Measurements from ENCODE around the gene TNRC6A.
"Not testable (repeated sequence)": the region's sequence is repeated elsewhere in the genome, so short reads cannot be mapped to it uniquely, and the experiment has no call there.

The TNRC6A gene

DNA sequence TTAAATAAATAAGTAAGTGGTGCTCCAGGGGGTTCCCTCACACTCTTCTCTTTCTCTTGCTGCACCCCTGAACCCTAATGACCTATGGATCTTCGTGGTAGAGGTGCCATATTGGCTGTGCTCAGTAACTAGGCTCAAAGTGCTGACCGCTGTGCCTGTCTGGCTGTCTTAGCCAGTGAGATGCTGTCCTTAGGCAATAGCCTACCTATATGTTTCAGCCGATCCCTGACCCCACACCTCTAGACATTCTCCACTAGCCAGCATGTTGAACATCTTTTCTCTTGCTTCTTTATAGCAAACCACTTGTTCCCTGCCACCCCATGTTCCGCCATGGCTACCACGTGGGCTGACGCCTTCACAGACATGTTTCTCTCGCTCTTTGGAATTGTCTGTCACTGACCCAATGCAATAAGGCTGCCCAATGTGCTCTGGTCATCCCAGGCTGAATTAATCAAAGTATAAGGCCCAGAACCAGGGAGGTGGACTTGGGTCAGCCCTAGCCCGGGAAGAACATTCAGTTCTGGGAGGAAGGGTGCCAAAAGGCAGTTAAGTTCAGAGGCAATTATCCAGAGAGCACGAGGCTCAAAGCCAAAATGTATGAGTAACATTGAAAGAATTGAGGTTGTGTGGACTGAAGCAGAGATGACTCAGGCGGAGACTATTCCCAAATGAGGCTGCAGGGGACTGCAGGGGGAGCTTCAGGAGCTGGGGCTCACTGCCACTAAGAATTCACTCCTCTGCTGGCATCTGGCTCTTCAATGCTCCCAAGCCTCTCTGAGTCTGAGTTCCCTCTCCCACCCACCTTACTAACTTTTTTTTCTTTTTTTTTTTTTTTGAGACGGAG lies 28.7 kb upstream of the TNRC6A start:
- H3K4me1 ChIP-seq = no peaks in the 10 kb centered on the region

GRCh38 chr16:24701521-24701951 lies 27.9 kb upstream of the TNRC6A start:
- no peak overlapping the region for H3K4me3 ChIP-seq (ENCODE audit: low read depth, low read length)
- TF ChIP-seq, protein P1, sequence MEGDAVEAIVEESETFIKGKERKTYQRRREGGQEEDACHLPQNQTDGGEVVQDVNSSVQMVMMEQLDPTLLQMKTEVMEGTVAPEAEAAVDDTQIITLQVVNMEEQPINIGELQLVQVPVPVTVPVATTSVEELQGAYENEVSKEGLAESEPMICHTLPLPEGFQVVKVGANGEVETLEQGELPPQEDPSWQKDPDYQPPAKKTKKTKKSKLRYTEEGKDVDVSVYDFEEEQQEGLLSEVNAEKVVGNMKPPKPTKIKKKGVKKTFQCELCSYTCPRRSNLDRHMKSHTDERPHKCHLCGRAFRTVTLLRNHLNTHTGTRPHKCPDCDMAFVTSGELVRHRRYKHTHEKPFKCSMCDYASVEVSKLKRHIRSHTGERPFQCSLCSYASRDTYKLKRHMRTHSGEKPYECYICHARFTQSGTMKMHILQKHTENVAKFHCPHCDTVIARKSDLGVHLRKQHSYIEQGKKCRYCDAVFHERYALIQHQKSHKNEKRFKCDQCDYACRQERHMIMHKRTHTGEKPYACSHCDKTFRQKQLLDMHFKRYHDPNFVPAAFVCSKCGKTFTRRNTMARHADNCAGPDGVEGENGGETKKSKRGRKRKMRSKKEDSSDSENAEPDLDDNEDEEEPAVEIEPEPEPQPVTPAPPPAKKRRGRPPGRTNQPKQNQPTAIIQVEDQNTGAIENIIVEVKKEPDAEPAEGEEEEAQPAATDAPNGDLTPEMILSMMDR (IDR thresholded peaks at IDR 0.05) = no peak
- no peaks in the 10 kb centered on the region for H3K27me3 ChIP-seq (ENCODE audit: control insufficient read depth, insufficient read depth, low read length)
- H3K4me2 ChIP-seq (ENCODE audit: low read length) = no peak overlapping the region
- H3K9ac ChIP-seq = no peak overlapping the region
- no peak overlapping the region for H3K27ac ChIP-seq
- H3K4me1 ChIP-seq = no peaks in the 10 kb centered on the region
- no peaks in the 10 kb centered on the region for H3K36me3 ChIP-seq (ENCODE audit: control insufficient read depth, insufficient read depth, low read length)
- H2AFZ ChIP-seq = no peak overlapping the region
- no peaks in the 10 kb centered on the region for H3K79me2 ChIP-seq
- H3K9me3 ChIP-seq (ENCODE audit: control insufficient read depth, low read length) = no peaks in the 10 kb centered on the region

More for the DNA sequence above, 28.7 kb upstream of the TNRC6A start:
- no peaks in the 10 kb centered on the region for H3K79me2 ChIP-seq
- H3K9ac ChIP-seq = no peak overlapping the region
- peak overlapping the region; percentile 4 for H3K27ac ChIP-seq
- no peak overlapping the region for H3K4me3 ChIP-seq (ENCODE audit: low read depth, low read length)
- H2AFZ ChIP-seq = no peak overlapping the region
- TF ChIP-seq, protein P1 (IDR thresholded peaks at IDR 0.05) = no peak
- H3K9me3 ChIP-seq (ENCODE audit: control insufficient read depth, low read length) = no peaks in the 10 kb centered on the region
- H3K27me3 ChIP-seq (ENCODE audit: control insufficient read depth, insufficient read depth, low read length) = no peaks in the 10 kb centered on the region
- H3K36me3 ChIP-seq (ENCODE audit: control insufficient read depth, insufficient read depth, low read length) = no peaks in the 10 kb centered on the region
- no peak overlapping the region for H3K4me2 ChIP-seq (ENCODE audit: low read length)

- not testable (repeated sequence) for H3K9me3 ChIP-seq (ENCODE audit: control insufficient read depth, low read length); H3K79me2 ChIP-seq; H3K27ac ChIP-seq; H3K9ac ChIP-seq; H3K4me2 ChIP-seq (ENCODE audit: low read length); H3K36me3 ChIP-seq (ENCODE audit: control insufficient read depth, insufficient read depth, low read length); H3K27me3 ChIP-seq (ENCODE audit: control insufficient read depth, insufficient read depth, low read length); H3K4me3 ChIP-seq (ENCODE audit: low read depth, low read length); H3K4me1 ChIP-seq
- H2AFZ ChIP-seq = peak overlapping the region; percentile 25
Measured at GRCh38 chr16:24707760-24708159, 21.7 kb upstream of the TNRC6A start.

GRCh38 chr16:24713379-24713778 lies 16.1 kb upstream of the TNRC6A start:
- no peaks in the 10 kb centered on the region for H3K36me3 ChIP-seq (ENCODE audit: control insufficient read depth, insufficient read depth, low read length)
- H3K79me2 ChIP-seq = no peaks in the 10 kb centered on the region
- no peaks in the 10 kb centered on the region for H3K27me3 ChIP-seq (ENCODE audit: control insufficient read depth, insufficient read depth, low read length)
- H3K4me1 ChIP-seq = no peaks in the 10 kb centered on the region
- TF ChIP-seq, protein P1 (IDR thresholded peaks at IDR 0.05) = no peak
- H3K4me3 ChIP-seq (ENCODE audit: low read depth, low read length) = no peak overlapping the region
- H2AFZ ChIP-seq = no peak overlapping the region
- H3K9me3 ChIP-seq (ENCODE audit: control insufficient read depth, low read length) = no peaks in the 10 kb centered on the region
- no peak overlapping the region for H3K4me2 ChIP-seq (ENCODE audit: low read length)
- no peak overlapping the region for H3K9ac ChIP-seq
- no peak overlapping the region for H3K27ac ChIP-seq

- Histone ChIP-seq H3K36me3 (ENCODE audit: control insufficient read depth, insufficient read depth, low read length) (no peaks in the 10 kb centered on the region), H3K4me2 (ENCODE audit: low read length) (no peak overlapping the region), H3K4me1 (no peaks in the 10 kb centered on the region), H3K9ac (no peak overlapping the region), H3K27me3 (ENCODE audit: control insufficient read depth, insufficient read depth, low read length) (no peaks in the 10 kb centered on the region), H3K9me3 (ENCODE audit: control insufficient read depth, low read length) (no peaks in the 10 kb centered on the region), H2AFZ (no peak overlapping the region), H3K27ac (no peak overlapping the region), H3K79me2 (no peaks in the 10 kb centered on the region), H3K4me3 (ENCODE audit: low read depth, low read length) (no peak overlapping the region)
- TF ChIP-seq, protein P1 (IDR thresholded peaks at IDR 0.05) = no peak
Measured at GRCh38 chr16:24717411-24717810, 12.0 kb upstream of the TNRC6A start.

Data from parathyroid adenoma (tissue), 2 donors.